Ishikawa (cell line): ENCODE data around the gene RS1.

Experiments used
- CREB1 ChIP-seq: IDR thresholded peaks from 2 replicates; pipeline ENCODE4 v1.6.1; 2012; ENCODE audit warnings: low read depth
- FOXM1 ChIP-seq: IDR thresholded peaks from 2 replicates; pipeline ENCODE4 v1.6.1; 2012; ENCODE audit warnings: low read depth, borderline replicate concordance
- NFIC ChIP-seq: IDR thresholded peaks from 2 replicates; pipeline ENCODE4 v1.6.1; 2012
- RAD21 ChIP-seq: IDR thresholded peaks from 2 replicates; pipeline ENCODE4 v1.6.1; 2012; ENCODE audit warnings: low read depth
- TAF1 ChIP-seq: IDR thresholded peaks from 2 replicates; pipeline ENCODE4 v1.6.1; 2012; ENCODE audit warnings: low read depth, mild to moderate bottlenecking
- TCF12 ChIP-seq: IDR thresholded peaks from 2 replicates; pipeline ENCODE4 v1.6.1; 2012; ENCODE audit warnings: low read depth
- USF1 ChIP-seq: IDR thresholded peaks from 2 replicates; pipeline ENCODE4 v1.6.1; 2012
- YY1 ChIP-seq: IDR thresholded peaks from 2 replicates; pipeline ENCODE4 v1.6.1; 2012; ENCODE audit warnings: low read depth
- TF ChIP-seq, protein P1 (sequence below): IDR thresholded peaks from 2 replicates; pipeline ENCODE4 v1.6.1; 2012

DNA sequence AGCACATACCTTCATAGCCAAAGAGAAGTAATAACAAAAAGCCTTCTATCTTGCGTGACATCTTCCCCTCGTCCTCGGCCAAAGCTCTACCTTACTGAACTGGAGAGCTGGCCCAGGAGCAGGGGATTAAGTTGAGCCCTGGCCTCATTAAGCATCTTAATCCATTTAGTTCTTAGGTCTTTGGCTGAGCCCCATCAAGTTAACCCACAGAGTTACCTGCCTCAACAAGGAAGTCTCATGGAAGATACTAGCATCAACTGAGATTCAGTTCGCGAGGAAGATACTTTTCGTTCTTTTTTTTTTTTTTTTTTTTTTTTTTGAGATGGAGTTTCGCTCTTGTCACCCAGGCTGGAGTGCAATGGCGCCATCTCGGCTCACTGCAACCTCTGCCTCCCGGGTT, at the start of gene RS1:
- no peak for TF ChIP-seq RAD21
- TF ChIP-seq NFIC = no peak
- TF ChIP-seq TAF1 = no peak
- TF ChIP-seq, protein P1, sequence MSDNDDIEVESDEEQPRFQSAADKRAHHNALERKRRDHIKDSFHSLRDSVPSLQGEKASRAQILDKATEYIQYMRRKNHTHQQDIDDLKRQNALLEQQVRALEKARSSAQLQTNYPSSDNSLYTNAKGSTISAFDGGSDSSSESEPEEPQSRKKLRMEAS = no peak
- TF ChIP-seq FOXM1 = no peak
- no peak for TF ChIP-seq TCF12
- TF ChIP-seq YY1 = no peak
- no peak for TF ChIP-seq USF1
- TF ChIP-seq CREB1 = no peak
